Caco-2 (cell line): ENCODE results near the gene DEK. TPM values are rescaled to one million over a fixed set of nuclear protein-coding genes. Genes with fewer than 3 reads are reported as not detected.
"Not testable (repeated sequence)": the region's sequence is repeated elsewhere in the genome, so short reads cannot be mapped to it uniquely, and the experiment has no call there.

Source experiments
- Bru-seq: library from RNA; stranded (reverse); fragments of 400-500 nt; gene quantifications from one replicate; lab custom pipeline; 2021; lab: Mats Ljungman, UMichigan
- BruChase-seq, 2 experiments: library from RNA; stranded (reverse); fragments of 400-500 nt; gene quantifications; one replicate each; lab custom pipeline; 2021; lab: Mats Ljungman, UMichigan
- BruUV-seq: library from RNA; stranded (reverse); fragments of 400-500 nt; replicated peaks from 2 replicates; lab custom pipeline; 2021; lab: Mats Ljungman, UMichigan
- CTCF ChIA-PET: fragments of 300-600 bp; sonication (Branson Sonifier 250); formaldehyde crosslinking; loops from one replicate; lab custom pipeline; 2022; ENCODE audit warnings: antibody characterized with exemption; lab: Charles Lee
- POLR2A ChIA-PET: fragments of 300-600 bp; sonication (Branson Sonifier 250); formaldehyde crosslinking; loops from one replicate; lab custom pipeline; 2022; ENCODE audit warnings: antibody characterized with exemption; lab: Charles Lee
- DNase-seq, 2 experiments: peaks; one replicate each; pipeline versions ENCODE4 v3.0.0 to v3.0.0-alpha.2; 2020 to 2022
- H3K27me3 ChIP-seq: replicated peaks from 2 replicates; pipeline ENCODE4 v1.6.0; 2011; ENCODE audit warnings: low read length; ENCODE audit not compliant: control insufficient read depth, insufficient read depth
- H3K36me3 ChIP-seq: 2 replicates; pipeline ENCODE4 v1.5.1; 2011; ENCODE audit warnings: low read length; ENCODE audit not compliant: control insufficient read depth, insufficient read depth
- H3K4me1 ChIP-seq: fragments of 250-450 bp; sonication (Bioruptor Pico); 2 replicates; pipeline ENCODE4 v1.5.1; 2020; ENCODE audit warnings: mild to moderate bottlenecking
- H3K4me3 ChIP-seq: 2 replicates; pipeline ENCODE4 v1.5.1; 2011; ENCODE audit warnings: low read depth, mild to moderate bottlenecking, control low read depth, low read length
- H3K9me3 ChIP-seq: fragments of 250-450 bp; sonication (Bioruptor Pico); 2 replicates; pipeline ENCODE4 v1.5.1; 2020; ENCODE audit warnings: mild to moderate bottlenecking, moderate library complexity
- H3K27ac Mint-ChIP-seq: one replicate; pipeline ENCODE4 v1.8.0; 2022; ENCODE audit warnings: mixed read lengths; ENCODE audit not compliant: unreplicated experiment
- H3K27me3 Mint-ChIP-seq: one replicate; pipeline ENCODE4 v1.8.0; 2022; ENCODE audit warnings: mixed read lengths; ENCODE audit not compliant: insufficient read depth, unreplicated experiment
- H3K36me3 Mint-ChIP-seq: one replicate; pipeline ENCODE4 v1.8.0; 2022; ENCODE audit warnings: mild to moderate bottlenecking, mixed read lengths; ENCODE audit not compliant: insufficient read depth, unreplicated experiment
- H3K4me1 Mint-ChIP-seq: one replicate; pipeline ENCODE4 v1.8.0; 2022; ENCODE audit warnings: low read depth, mixed read lengths; ENCODE audit not compliant: unreplicated experiment
- H3K4me3 Mint-ChIP-seq: one replicate; pipeline ENCODE4 v1.8.0; 2022; ENCODE audit warnings: mild to moderate bottlenecking, moderate library complexity, mixed read lengths; ENCODE audit not compliant: unreplicated experiment
- H3K9me3 Mint-ChIP-seq: one replicate; pipeline ENCODE4 v1.8.0; 2022; ENCODE audit warnings: mixed read lengths; ENCODE audit not compliant: unreplicated experiment
- CTCF ChIP-seq, 2 experiments: fragments of 200-600 bp in 1 of 2; IDR thresholded peaks; 1 replicate in 1 of 2; 2 replicates in 1 of 2; pipeline versions ENCODE4 v1.5.1 to v1.8.0; 2011 to 2022; ENCODE audit warnings: antibody characterized with exemption in 1 of 2, control low read depth in 1 of 2, inconsistent platforms in 1 of 2, low read depth in 1 of 2, low read length in 1 of 2, mild to moderate bottlenecking in 1 of 2, moderate library complexity in 1 of 2; ENCODE audit not compliant: insufficient read depth in 1 of 2, severe bottlenecking in 1 of 2, unreplicated experiment in 1 of 2
- intact Hi-C: fragments of 100-400 bp; cut with micrococcal nuclease; formaldehyde crosslinking; loops from one replicate; pipeline ENCODE4 v1.10.0; 2022; ENCODE audit not compliant: unreplicated experiment
- long read RNA-seq: library from polyadenylated mRNA; stranded (forward); transcript quantifications from one replicate; pipeline ENCODE4 v2.0.0, GENCODE V29; 2022
- total RNA-seq: library from RNA; stranded (reverse); gene quantifications from 2 replicates; pipeline ENCODE4 v1.2.3, GENCODE V29; 2022

DEK gene
- total RNA-seq (170 and 171 TPM in 2 replicates), Bru-seq, nascent RNA (percentile 97 among the genes with signal in this experiment), BruChase-seq, experiment 1, labeled RNA remaining after a 2-hour chase (percentile 95 among the genes with signal in this experiment), BruChase-seq, experiment 2, labeled RNA remaining after a 6-hour chase (percentile 98 among the genes with signal in this experiment)
- long read RNA-seq, transcript DEK-202 (11 exons, 3,427 nt): major isoform, 323 of 406 reads
- long read RNA-seq, transcript DEK-201 (10 exons, 1,441 nt): minor isoform, 6 of 406 reads
- long read RNA-seq, partial matches to known transcripts: 30 of 406 reads
- long read RNA-seq, other reads (novel, unspliced or antisense): 47 of 406 reads

GRCh38 chr6:18264219-18264922, at the start of gene DEK:
Gene DEK (minus strand): TSS chr6:18264530. CDS start chr6:18263987, 543 bp downstream.
- Mint-ChIP-seq H3K27me3 (no peaks in the 10 kb centered on the region), H3K27ac (peak within 1 kb of the TSS; percentile 93), H3K36me3 (peaks cover 35% of the 10 kb centered on the region), H3K9me3 (no peaks in the 10 kb centered on the region), H3K4me1 (peaks cover 8% of the 10 kb centered on the region), H3K4me3 (peak within 1 kb of the TSS; percentile 95)
- BruUV-seq: no TSS peak
- peaks cover 12% of the 10 kb centered on the region for H3K4me1 ChIP-seq
- no peaks in the 10 kb centered on the region for H3K36me3 ChIP-seq
- H3K4me3 ChIP-seq: peak within 1 kb of the TSS; percentile 95
- TF ChIP-seq CTCF (IDR thresholded peaks at IDR 0.05; ENCODE audit: insufficient read depth in 1 of 2, low read depth in 1 of 2, low read length in 1 of 2, severe bottlenecking in 1 of 2, unreplicated experiment in 1 of 2): peak; percentile 23 to 36
- POLR2A ChIA-PET: interaction anchor here (0.5 to 1.0 kb wide), 2 partner anchors 722 to 762 kb away, joined by 3 read pairs; no protein-coding TSS in a partner anchor
- CTCF ChIA-PET: interaction anchor here (0.5 to 0.7 kb wide), 2 partner anchors 59 to 664 kb away, joined by 3 to 4 read pairs; partner anchors contain the start of gene FAM8A1
- DNase-seq: peak; percentile 90 to 91
- H3K9me3 ChIP-seq: no peaks in the 10 kb centered on the region
- intact Hi-C loops: loop anchor here (1.0 to 5.0 kb wide), 3 partner anchors 38 to 240 kb away; partner anchors contain the start of genes KDM1B and TPMT
- H3K27me3 ChIP-seq: no peaks in the 10 kb centered on the region

- intact Hi-C loops: no loop called here
- H3K4me1 Mint-ChIP-seq: no peaks in the 10 kb centered on the region
- H3K4me3 Mint-ChIP-seq: no peak overlapping the region
- no peaks in the 10 kb centered on the region for H3K36me3 Mint-ChIP-seq
- no peak for TF ChIP-seq CTCF (IDR thresholded peaks at IDR 0.05; ENCODE audit: insufficient read depth in 1 of 2, low read depth in 1 of 2, low read length in 1 of 2, severe bottlenecking in 1 of 2, unreplicated experiment in 1 of 2)
- no peaks in the 10 kb centered on the region for H3K4me1 ChIP-seq
- ChIA-PET CTCF (no interaction called here), POLR2A (no interaction called here)
- H3K9me3 ChIP-seq: no peaks in the 10 kb centered on the region
- no TSS peak for BruUV-seq
- no peaks in the 10 kb centered on the region for H3K36me3 ChIP-seq
- peaks cover 3% of the 10 kb centered on the region for H3K27me3 Mint-ChIP-seq
- no peak overlapping the region for H3K27ac Mint-ChIP-seq
- H3K4me3 ChIP-seq: no peak overlapping the region
- DNase-seq: no peak
- peaks cover 16% of the 10 kb centered on the region for H3K9me3 Mint-ChIP-seq
- H3K27me3 ChIP-seq: no peaks in the 10 kb centered on the region
Observed at GRCh38 chr6:18312368-18312767, 48.0 kb upstream of the DEK start.

- intact Hi-C loops, H3K27me3 Mint-ChIP-seq, H3K36me3 Mint-ChIP-seq, CTCF ChIA-PET, H3K9me3 ChIP-seq, H3K27ac Mint-ChIP-seq, H3K4me3 Mint-ChIP-seq, H3K27me3 ChIP-seq, BruUV-seq, POLR2A ChIA-PET, H3K36me3 ChIP-seq, H3K4me3 ChIP-seq, H3K4me1 Mint-ChIP-seq, DNase-seq, H3K4me1 ChIP-seq: not testable (repeated sequence)
- peaks cover 16% of the 10 kb centered on the region for H3K9me3 Mint-ChIP-seq
Observed at GRCh38 chr6:18310010-18310409, 45.7 kb upstream of the DEK start.
